Central memory CD8-positive, alpha-beta T cell (primary cell): ENCODE measurements around the gene ENOX1.

ENCODE experiments used
- ATAC-seq: fragments of 150-1000 bp; cut with Tn5 transposase; replicated peaks from 2 replicates; pipeline ENCODE4 v1.10.0; 2022; ENCODE audit warnings: mild to moderate bottlenecking, moderate FRiP score, moderate number of reproducible peaks; ENCODE audit not compliant: poor library complexity, severe bottlenecking; ENCODE audit errors: extremely low read depth
- DNase-seq, 2 donors: peaks; one replicate each; pipeline ENCODE4 v3.0.0; 2021; ENCODE audit warnings: low spot score in 2 of 2
- H3K27ac Mint-ChIP-seq: one replicate; pipeline ENCODE4 v1.8.0; 2022; ENCODE audit warnings: low read depth, mild to moderate bottlenecking, moderate library complexity, mixed read lengths
- H3K27me3 Mint-ChIP-seq: one replicate; pipeline ENCODE4 v1.8.0; 2022; ENCODE audit warnings: mixed read lengths
- H3K36me3 Mint-ChIP-seq: one replicate; pipeline ENCODE4 v1.8.0; 2022; ENCODE audit warnings: mild to moderate bottlenecking, moderate library complexity, mixed read lengths; ENCODE audit not compliant: insufficient read depth
- H3K4me1 Mint-ChIP-seq: one replicate; pipeline ENCODE4 v1.8.0; 2022; ENCODE audit warnings: mixed read lengths
- H3K4me3 Mint-ChIP-seq: one replicate; pipeline ENCODE4 v1.8.0; 2022; ENCODE audit warnings: mild to moderate bottlenecking, moderate library complexity, mixed read lengths
- H3K9me3 Mint-ChIP-seq: one replicate; pipeline ENCODE4 v1.8.0; 2022; ENCODE audit warnings: mixed read lengths

ENOX1 gene

GRCh38 chr13:43301346-43301969 lies 485.3 kb downstream of the ENOX1 start:
- DNase-seq, result no peak
- Mint-ChIP-seq H3K27me3 (peaks cover 39% of the 10 kb centered on the region), H3K9me3 (no peaks in the 10 kb centered on the region)

DNA sequence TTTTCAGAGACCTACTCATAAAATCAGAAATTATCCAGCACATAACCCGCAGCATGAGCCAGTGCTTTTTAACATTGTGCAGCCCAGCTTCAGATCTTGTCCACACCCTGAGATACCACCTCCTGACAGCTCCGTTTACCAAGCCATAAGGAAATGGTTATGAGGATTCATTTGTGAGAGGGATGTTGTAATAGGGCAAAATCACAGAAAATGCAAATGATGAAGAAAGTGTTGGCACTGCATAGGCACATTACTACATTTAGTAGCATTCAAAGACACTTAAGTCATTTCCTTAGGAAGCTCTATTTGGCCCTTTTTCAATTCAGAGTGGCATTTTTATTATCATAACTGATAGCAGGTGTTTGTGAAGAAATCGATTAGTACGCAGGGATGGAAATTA lies 485.9 kb downstream of the ENOX1 start:
- no peak for DNase-seq
- Mint-ChIP-seq H3K27ac (no peak overlapping the region), H3K9me3 (no peaks in the 10 kb centered on the region), H3K4me1 (no peaks in the 10 kb centered on the region), H3K36me3 (no peaks in the 10 kb centered on the region), H3K4me3 (no peak overlapping the region), H3K27me3 (peaks cover 33% of the 10 kb centered on the region)
- no peak for ATAC-seq

More at GRCh38 chr13:43301346-43301969, 485.3 kb downstream of the ENOX1 start:
- no peaks in the 10 kb centered on the region for H3K36me3 Mint-ChIP-seq
- H3K4me1 Mint-ChIP-seq, result no peaks in the 10 kb centered on the region
- no peak overlapping the region for H3K27ac Mint-ChIP-seq
- ATAC-seq, result no peak
- H3K4me3 Mint-ChIP-seq, result no peak overlapping the region

DNA sequence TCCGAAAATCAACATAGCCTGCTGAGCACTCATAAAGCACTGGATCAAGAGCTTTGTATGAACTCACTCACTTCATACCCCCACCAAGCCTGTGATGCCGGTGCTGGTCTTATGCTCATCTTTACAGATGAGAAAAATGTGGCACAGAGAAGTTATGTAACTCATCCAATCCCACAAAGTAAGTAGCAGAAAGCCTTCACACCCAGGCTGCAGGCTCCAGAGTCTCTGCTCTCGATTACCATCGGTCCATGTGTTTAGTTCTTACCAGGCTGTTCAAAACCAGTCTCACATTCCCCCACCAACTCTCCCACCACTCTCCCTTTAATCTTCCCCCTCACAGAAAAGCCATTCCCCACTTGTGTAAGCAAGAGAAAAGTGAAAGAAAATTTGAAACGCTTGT lies 487.4 kb downstream of the ENOX1 start:
- no peaks in the 10 kb centered on the region for H3K9me3 Mint-ChIP-seq
- DNase-seq (no peak), ATAC-seq (no peak)
- no peak overlapping the region for H3K27ac Mint-ChIP-seq
- peaks cover 25% of the 10 kb centered on the region for H3K27me3 Mint-ChIP-seq
- no peaks in the 10 kb centered on the region for H3K4me1 Mint-ChIP-seq
- no peaks in the 10 kb centered on the region for H3K36me3 Mint-ChIP-seq
- no peak overlapping the region for H3K4me3 Mint-ChIP-seq

DNA sequence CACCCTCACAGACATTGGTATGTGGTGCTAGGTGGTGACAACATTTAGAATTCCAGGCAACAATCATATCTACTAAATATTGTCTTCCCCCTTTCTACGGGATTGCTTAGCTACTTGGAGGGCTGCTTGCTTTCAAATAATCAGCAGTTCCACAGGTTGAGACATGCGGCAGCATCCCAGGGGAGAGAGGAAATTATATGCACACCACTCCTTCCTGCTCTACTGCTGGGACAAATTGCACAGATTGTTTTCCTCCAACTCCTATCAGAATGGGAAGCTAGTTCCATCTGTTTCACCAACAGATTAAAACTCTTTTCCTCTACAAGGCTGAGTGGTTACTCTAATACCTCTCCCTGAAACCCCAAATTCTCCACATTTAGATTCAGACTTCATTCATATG lies 488.0 kb downstream of the ENOX1 start:
- no peaks in the 10 kb centered on the region for H3K36me3 Mint-ChIP-seq
- H3K4me3 Mint-ChIP-seq, result no peak overlapping the region
- no peak for ATAC-seq
- no peak overlapping the region for H3K27ac Mint-ChIP-seq
- peaks cover 25% of the 10 kb centered on the region for H3K27me3 Mint-ChIP-seq
- DNase-seq, result no peak
- H3K9me3 Mint-ChIP-seq, result no peaks in the 10 kb centered on the region
- H3K4me1 Mint-ChIP-seq, result no peaks in the 10 kb centered on the region

DNA sequence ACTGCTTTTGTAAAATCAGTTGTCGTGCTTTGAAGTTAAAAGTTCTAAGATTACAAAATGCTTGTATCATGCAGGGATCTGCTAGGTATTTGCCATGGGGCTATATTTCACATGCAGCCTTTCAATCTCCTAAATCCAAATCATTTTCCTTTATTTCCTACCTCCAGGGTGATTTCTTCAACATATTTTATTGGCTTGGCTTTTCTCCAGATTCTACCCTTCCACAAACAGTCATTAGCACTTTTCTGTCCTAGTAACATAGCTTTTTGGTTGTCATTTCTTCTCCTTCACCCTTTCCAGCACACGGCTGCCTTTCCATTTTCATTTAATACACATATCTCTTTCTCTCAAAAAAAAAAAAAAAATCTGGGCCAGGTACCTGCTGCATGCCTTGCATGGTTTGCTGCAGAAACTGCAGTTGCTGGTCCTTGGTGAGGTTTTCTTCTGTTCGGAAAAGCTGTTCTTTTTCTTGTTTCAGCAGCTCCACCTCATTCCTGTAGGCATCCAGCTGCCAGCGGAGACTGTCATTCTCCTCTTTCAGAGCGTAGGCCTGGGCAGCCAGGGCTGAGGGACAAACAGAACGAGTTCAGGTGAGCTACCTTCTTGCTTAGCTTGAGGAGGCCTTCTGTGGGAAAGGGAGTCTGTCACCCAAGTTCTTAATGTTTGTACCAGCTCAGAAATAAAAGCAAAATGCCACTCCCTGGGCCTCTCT lies 488.6 kb downstream of the ENOX1 start:
- no peak overlapping the region for H3K27ac Mint-ChIP-seq
- no peaks in the 10 kb centered on the region for H3K9me3 Mint-ChIP-seq
- H3K4me1 Mint-ChIP-seq, result no peaks in the 10 kb centered on the region

GRCh38 chr13:43295825-43296564 lies 490.8 kb downstream of the ENOX1 start:
- no peak for DNase-seq
- Mint-ChIP-seq H3K27me3 (peaks cover 25% of the 10 kb centered on the region), H3K36me3 (no peaks in the 10 kb centered on the region), H3K4me1 (no peaks in the 10 kb centered on the region), H3K4me3 (no peak overlapping the region), H3K27ac (no peak overlapping the region), H3K9me3 (no peaks in the 10 kb centered on the region)
- ATAC-seq, result no peak

More for the DNA sequence above, 488.6 kb downstream of the ENOX1 start:
- Mint-ChIP-seq H3K4me3 (no peak overlapping the region), H3K27me3 (peaks cover 25% of the 10 kb centered on the region), H3K36me3 (no peaks in the 10 kb centered on the region)
- ATAC-seq (no peak), DNase-seq (no peak)

- no peak overlapping the region for H3K4me3 Mint-ChIP-seq
- H3K27ac Mint-ChIP-seq, result no peak overlapping the region
Measured at GRCh38 chr13:43295321-43295720, 491.5 kb downstream of the ENOX1 start.

DNA sequence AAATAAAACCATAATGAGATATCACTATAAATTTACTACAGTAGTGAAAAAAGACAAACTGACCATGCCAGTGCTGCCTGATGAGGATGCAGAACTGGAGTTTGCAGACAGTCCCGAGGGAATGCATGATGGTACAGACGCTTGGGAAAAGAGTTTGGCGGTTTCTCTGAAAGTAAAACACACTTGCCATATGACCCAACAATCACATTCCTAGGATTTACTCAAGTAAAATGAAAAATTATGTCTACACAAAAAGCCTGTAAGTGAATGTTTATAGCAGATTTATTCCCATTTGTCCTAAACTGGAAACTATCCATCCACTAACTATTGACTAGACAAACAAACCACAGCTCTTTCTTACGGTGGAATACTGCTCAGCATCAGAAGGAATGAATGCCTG lies 492.4 kb downstream of the ENOX1 start:
- Mint-ChIP-seq H3K4me3 (no peak overlapping the region), H3K9me3 (no peaks in the 10 kb centered on the region), H3K36me3 (no peaks in the 10 kb centered on the region), H3K27ac (no peak overlapping the region), H3K27me3 (peaks cover 31% of the 10 kb centered on the region), H3K4me1 (no peaks in the 10 kb centered on the region)
- DNase-seq (no peak), ATAC-seq (no peak)

More at GRCh38 chr13:43295321-43295720, 491.5 kb downstream of the ENOX1 start:
- H3K36me3 Mint-ChIP-seq, result no peaks in the 10 kb centered on the region
- peaks cover 26% of the 10 kb centered on the region for H3K27me3 Mint-ChIP-seq
- no peaks in the 10 kb centered on the region for H3K9me3 Mint-ChIP-seq
- DNase-seq, result no peak
- no peaks in the 10 kb centered on the region for H3K4me1 Mint-ChIP-seq
- ATAC-seq, result no peak

GRCh38 chr13:43293986-43294385 lies 492.8 kb downstream of the ENOX1 start:
- DNase-seq (no peak), ATAC-seq (no peak)
- Mint-ChIP-seq H3K36me3 (no peaks in the 10 kb centered on the region), H3K27ac (no peak overlapping the region), H3K4me1 (no peaks in the 10 kb centered on the region), H3K9me3 (no peaks in the 10 kb centered on the region), H3K4me3 (no peak overlapping the region), H3K27me3 (peaks cover 28% of the 10 kb centered on the region)

- Mint-ChIP-seq H3K4me3 (no peak overlapping the region), H3K27ac (no peak overlapping the region), H3K9me3 (no peaks in the 10 kb centered on the region), H3K4me1 (no peaks in the 10 kb centered on the region), H3K27me3 (peaks cover 24% of the 10 kb centered on the region), H3K36me3 (no peaks in the 10 kb centered on the region)
- DNase-seq (no peak), ATAC-seq (no peak)
Measured at GRCh38 chr13:43293561-43293960, 493.2 kb downstream of the ENOX1 start.

DNA sequence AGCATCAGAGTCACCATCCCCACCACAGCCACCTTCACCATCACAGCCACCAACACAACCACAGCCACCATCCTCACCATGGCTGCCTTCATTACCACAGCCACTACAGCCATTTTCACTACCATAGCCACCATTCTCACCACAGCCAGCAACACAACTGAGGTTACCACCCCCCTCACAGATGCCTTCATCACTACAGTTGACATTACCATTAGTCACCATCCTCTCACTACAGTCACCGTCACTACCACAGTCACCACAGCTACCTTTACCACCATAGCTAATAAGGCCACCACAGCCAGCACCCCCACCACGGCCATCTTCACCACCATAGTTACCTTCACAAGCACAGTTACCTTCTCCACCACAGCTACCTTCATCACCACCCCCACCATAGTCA lies 493.8 kb downstream of the ENOX1 start:
- H3K27me3 Mint-ChIP-seq, result peaks cover 18% of the 10 kb centered on the region
- ATAC-seq, result no peak
- no peak for DNase-seq
- H3K4me3 Mint-ChIP-seq, result no peak overlapping the region
- H3K27ac Mint-ChIP-seq, result no peak overlapping the region
- H3K4me1 Mint-ChIP-seq, result no peaks in the 10 kb centered on the region
- no peaks in the 10 kb centered on the region for H3K36me3 Mint-ChIP-seq
- H3K9me3 Mint-ChIP-seq, result no peaks in the 10 kb centered on the region

- H3K4me1 Mint-ChIP-seq, result no peaks in the 10 kb centered on the region
- ATAC-seq (no peak), DNase-seq (no peak)
- no peaks in the 10 kb centered on the region for H3K9me3 Mint-ChIP-seq
- H3K27me3 Mint-ChIP-seq, result peaks cover 12% of the 10 kb centered on the region
- no peak overlapping the region for H3K27ac Mint-ChIP-seq
- no peak overlapping the region for H3K4me3 Mint-ChIP-seq
- peaks cover 3% of the 10 kb centered on the region for H3K36me3 Mint-ChIP-seq
Measured at GRCh38 chr13:43291287-43292060, 495.3 kb downstream of the ENOX1 start.
